Measurements from ENCODE around the gene AP3S1. TPM values are rescaled to one million over a fixed set of nuclear protein-coding genes. Genes with fewer than 3 reads are reported as not detected.

Gene AP3S1
- total RNA-seq, 2 experiments from 2014 or later: 85.7 to 87.6 TPM

DNA sequence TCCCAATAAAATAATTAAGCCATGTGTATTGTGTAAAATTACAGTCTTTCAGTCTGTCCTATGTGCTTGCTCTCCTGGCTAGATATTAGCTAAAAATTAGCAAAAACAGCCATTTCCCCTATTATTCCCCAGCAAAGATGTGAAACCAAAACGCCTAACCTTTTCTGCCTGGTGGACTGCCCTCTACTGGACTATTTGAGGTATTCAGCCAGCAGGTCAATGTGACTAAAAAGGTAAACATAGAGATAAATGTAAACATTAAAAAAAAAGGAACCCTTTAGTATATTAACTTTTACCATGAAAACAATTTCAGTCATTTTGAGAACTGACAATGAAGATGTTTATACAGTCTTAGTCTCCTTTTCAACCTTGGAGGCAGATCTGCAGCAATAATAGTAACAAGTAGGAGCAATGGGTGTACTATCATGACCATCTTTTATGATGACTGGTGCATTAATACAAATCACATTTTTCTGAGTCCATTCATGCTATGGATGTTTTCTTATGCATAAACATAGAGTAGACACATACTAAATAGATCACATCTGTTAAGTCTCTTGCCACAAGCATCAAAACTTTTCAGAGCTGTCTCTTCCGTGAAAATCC, 10.5 kb upstream of the AP3S1 start:
- intact Hi-C loops (cut with micrococcal nuclease): no loop called here
- ChIA-PET CTCF (interaction anchor here (0.6 to 1.4 kb wide), 7 partner anchors 12 to 232 kb away, joined by 3 read pairs; partner anchors contain the start of gene CDO1), POLR2A (interaction anchor here (1.5 kb wide), 1 partner anchor 10 kb away, joined by 4 read pairs; no protein-coding TSS in a partner anchor)
- H3K27ac Mint-ChIP-seq: no peak overlapping the region
- H3K36me3 Mint-ChIP-seq: peaks cover 59% of the 10 kb centered on the region
- H3K9me3 Mint-ChIP-seq: peaks cover 13% of the 10 kb centered on the region
- H3K27me3 Mint-ChIP-seq: no peaks in the 10 kb centered on the region
- H3K4me1 Mint-ChIP-seq (ENCODE audit: low read depth): peaks cover 8% of the 10 kb centered on the region
- H3K4me3 Mint-ChIP-seq: no peak overlapping the region
- DNase-seq: peak; percentile 19

DNA sequence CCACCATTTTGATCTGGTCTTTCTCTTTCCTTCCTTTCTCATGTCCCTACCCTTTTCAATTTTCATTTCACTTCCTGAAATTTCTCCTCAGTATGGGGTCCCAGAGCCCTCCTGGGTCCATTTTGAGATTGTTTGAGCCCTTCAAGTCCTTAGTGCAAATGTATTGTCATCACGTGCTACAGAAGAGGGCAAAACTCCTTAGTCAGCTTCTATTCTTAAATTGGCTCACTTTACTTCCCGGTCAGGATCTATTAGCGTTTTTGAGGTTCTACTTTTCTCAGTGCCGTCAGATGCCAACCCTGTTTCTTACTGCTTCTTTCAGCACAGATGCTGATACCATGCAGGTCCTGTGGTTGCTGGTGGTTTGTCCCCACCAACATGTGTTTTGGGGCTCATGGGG, 6.3 kb upstream of the AP3S1 start:
- intact Hi-C loops (cut with micrococcal nuclease): loop anchor here (5.0 kb wide), 2 partner anchors 373 to 528 kb away; no protein-coding TSS in a partner anchor
- Mint-ChIP-seq H3K9me3 (no peaks in the 10 kb centered on the region), H3K27ac (no peak overlapping the region), H3K36me3 (peaks cover 41% of the 10 kb centered on the region), H3K4me3 (no peak overlapping the region), H3K4me1 (ENCODE audit: low read depth) (peaks cover 33% of the 10 kb centered on the region), H3K27me3 (no peaks in the 10 kb centered on the region)
- ChIA-PET POLR2A (no interaction called here), CTCF (interaction anchor here (1.9 kb wide), 1 partner anchor 201 kb away, joined by 13 read pairs; no protein-coding TSS in a partner anchor)
- no peak for DNase-seq

GRCh38 chr5:115838885-115839518, 2.7 kb upstream of the AP3S1 start:
- intact Hi-C loops (cut with micrococcal nuclease): loop anchor here (1.0 to 5.0 kb wide), 4 partner anchors 205 to 532 kb away; no protein-coding TSS in a partner anchor
- H3K9me3 Mint-ChIP-seq: no peaks in the 10 kb centered on the region
- H3K4me3 Mint-ChIP-seq: peak overlapping the region; percentile 45
- H3K36me3 Mint-ChIP-seq: peaks cover 29% of the 10 kb centered on the region
- CTCF ChIA-PET: interaction anchor here (0.5 to 1.9 kb wide), 10 partner anchors 34 to 895 kb away, joined by 3 to 7 read pairs (median 3); no protein-coding TSS in a partner anchor
- POLR2A ChIA-PET: no interaction called here
- DNase-seq: peak; percentile 43
- peaks cover 41% of the 10 kb centered on the region for H3K4me1 Mint-ChIP-seq (ENCODE audit: low read depth)
- peak overlapping the region; percentile 42 for H3K27ac Mint-ChIP-seq
- H3K27me3 Mint-ChIP-seq: no peaks in the 10 kb centered on the region

DNA sequence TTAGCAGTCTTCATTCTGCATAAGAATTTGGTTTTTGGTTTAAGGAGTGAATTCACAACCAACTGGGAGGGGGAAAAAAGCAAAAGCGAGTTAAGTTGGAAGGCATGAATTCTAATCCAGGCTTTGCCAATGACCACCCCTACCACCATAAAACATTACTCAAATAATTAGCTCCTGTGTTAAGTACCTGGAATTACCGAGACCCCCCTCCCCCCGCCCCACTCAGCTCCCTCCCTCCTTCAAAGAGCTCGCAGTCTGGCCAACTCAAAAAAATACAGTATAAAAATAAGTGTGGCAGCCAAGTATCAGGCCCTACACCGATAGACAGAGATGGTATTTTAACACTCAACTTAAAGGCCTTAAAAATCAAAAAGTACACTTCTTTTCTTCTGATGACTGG, 862 bp upstream of the AP3S1 start:
- H3K9me3 Mint-ChIP-seq: no peaks in the 10 kb centered on the region
- peaks cover 49% of the 10 kb centered on the region for H3K4me1 Mint-ChIP-seq (ENCODE audit: low read depth)
- H3K27ac Mint-ChIP-seq: peak overlapping the region; percentile 100
- intact Hi-C loops (cut with micrococcal nuclease): loop anchor here (1.0 to 5.0 kb wide), 6 partner anchors 215 to 674 kb away; partner anchors contain the start of genes CCDC112, COMMD10, FEM1C and PGGT1B
- ChIA-PET POLR2A (interaction anchor here (0.7 to 1.3 kb wide), 5 partner anchors 9 to 226 kb away, joined by 3 to 5 read pairs (median 4); no protein-coding TSS in a partner anchor), CTCF (interaction anchor here (0.7 to 1.5 kb wide), 5 partner anchors 33 to 557 kb away, joined by 3 to 8 read pairs (median 3); no protein-coding TSS in a partner anchor)
- no peak for DNase-seq
- no peaks in the 10 kb centered on the region for H3K27me3 Mint-ChIP-seq
- H3K4me3 Mint-ChIP-seq: peak overlapping the region; percentile 95
- H3K36me3 Mint-ChIP-seq: peaks cover 18% of the 10 kb centered on the region

DNA sequence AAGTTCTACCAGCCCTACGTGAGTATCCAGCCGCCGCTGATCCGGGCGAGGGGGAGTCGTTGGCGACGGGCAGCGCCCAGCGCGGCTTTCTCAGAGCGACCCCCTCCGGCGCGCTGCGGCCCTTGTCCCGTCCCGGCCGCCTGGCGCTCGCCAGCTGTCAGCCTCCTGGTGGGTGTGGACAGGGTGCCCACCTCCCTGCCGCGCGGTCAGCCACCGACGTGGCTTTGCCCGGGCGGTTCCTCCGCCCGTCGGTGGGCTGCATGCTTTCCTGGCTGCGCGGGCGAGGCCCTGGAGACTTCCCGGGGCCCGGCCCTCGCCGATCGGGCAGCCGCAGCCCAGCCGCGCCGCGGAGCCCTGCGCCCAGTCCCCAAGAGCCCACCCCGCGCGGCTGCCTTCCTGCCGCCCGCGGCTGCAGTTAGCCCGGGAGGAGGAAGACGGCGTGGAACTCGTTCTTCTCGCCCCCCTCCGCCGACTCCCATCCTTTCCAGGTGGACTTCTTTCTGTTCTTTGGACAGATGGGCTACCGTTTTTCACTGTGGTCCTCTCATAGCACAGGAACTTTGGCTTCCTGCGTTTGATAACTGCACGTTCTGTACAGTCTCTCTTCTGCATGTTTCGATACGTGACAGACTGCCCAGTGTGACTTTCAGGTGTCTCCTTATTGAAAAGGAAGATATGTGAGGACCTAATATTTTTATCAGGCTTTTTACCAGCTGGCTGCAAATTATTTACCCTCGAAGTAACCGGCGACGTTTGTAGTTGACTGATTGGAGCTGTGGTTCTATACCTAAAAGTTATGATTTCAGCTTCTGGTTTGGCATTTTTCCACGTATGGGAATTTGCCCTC, 577 bp downstream of the AP3S1 start:
- Mint-ChIP-seq H3K27me3 (no peaks in the 10 kb centered on the region), H3K36me3 (peaks cover 10% of the 10 kb centered on the region), H3K4me1 (ENCODE audit: low read depth) (peaks cover 47% of the 10 kb centered on the region), H3K9me3 (no peaks in the 10 kb centered on the region), H3K4me3 (peak overlapping the region; percentile 95), H3K27ac (peak overlapping the region; percentile 100)
- no peak for DNase-seq
- POLR2A ChIA-PET: interaction anchor here (1.0 to 2.4 kb wide), 3 partner anchors 218 to 299 kb away, joined by 5 to 7 read pairs (median 5); partner anchors contain the start of gene FEM1C
- CTCF ChIA-PET: interaction anchor here (0.8 to 1.7 kb wide), 6 partner anchors 120 to 299 kb away, joined by 3 to 6 read pairs (median 4); partner anchors contain the start of genes COMMD10 and LVRN
- intact Hi-C loops (cut with micrococcal nuclease): loop anchor here (2.0 to 5.0 kb wide), 3 partner anchors 14 to 675 kb away; partner anchors contain the start of genes PGGT1B and TRIM36

- peaks cover 5% of the 10 kb centered on the region for H3K36me3 Mint-ChIP-seq
- no peaks in the 10 kb centered on the region for H3K27me3 Mint-ChIP-seq
- intact Hi-C loops (cut with micrococcal nuclease): loop anchor here (2.0 to 5.0 kb wide), 3 partner anchors 14 to 676 kb away; partner anchors contain the start of genes PGGT1B and TRIM36
- no peaks in the 10 kb centered on the region for H3K9me3 Mint-ChIP-seq
- peak overlapping the region; percentile 82 for H3K27ac Mint-ChIP-seq
- ChIA-PET POLR2A (interaction anchor here (1.0 to 2.4 kb wide), 2 partner anchors 218 to 299 kb away, joined by 5 to 7 read pairs; partner anchors contain the start of gene FEM1C), CTCF (interaction anchor here (0.8 to 1.7 kb wide), 6 partner anchors 120 to 299 kb away, joined by 3 to 6 read pairs (median 4); partner anchors contain the start of genes COMMD10 and LVRN)
- H3K4me3 Mint-ChIP-seq: peak overlapping the region; percentile 95
- no peak for DNase-seq
- H3K4me1 Mint-ChIP-seq (ENCODE audit: low read depth): peaks cover 44% of the 10 kb centered on the region
These were observed 1.2 kb downstream of the AP3S1 start for GRCh38 chr5:115842952-115843351.

DNA sequence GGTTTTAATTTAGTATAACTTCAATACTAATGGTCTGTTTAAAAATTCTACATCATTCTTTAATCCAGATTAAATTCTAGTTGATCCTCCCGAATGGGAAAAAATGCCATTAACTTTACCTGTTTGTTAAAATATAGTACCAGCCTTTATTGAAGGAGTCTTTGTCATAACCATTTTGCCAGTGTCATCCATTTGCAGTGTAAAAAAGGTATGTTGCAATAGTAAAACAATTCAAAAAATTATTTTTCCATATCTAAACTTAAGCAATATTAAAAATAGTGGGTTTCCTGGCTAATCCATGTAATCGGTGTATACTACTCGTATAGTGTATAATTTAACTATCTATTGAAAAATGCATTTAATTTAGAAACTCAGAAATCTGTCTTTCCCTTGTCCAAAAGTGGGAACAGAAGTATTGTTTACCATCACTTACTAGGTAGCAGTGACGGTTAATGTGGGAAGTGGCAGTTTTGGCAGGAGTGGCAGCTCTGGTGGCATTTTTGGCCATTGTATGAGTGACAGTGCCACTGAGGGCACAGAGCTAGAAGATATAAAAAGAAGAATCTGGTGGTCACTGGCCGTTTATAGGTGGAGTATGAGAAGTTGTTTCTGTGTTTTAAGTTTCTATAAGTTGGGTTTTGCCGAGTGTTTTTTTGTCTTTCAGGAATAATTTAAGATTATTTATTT, 1.9 kb downstream of the AP3S1 start:
- CTCF ChIA-PET: interaction anchor here (0.8 to 1.7 kb wide), 6 partner anchors 119 to 300 kb away, joined by 3 to 6 read pairs (median 4); partner anchors contain the start of genes COMMD10 and LVRN
- intact Hi-C loops (cut with micrococcal nuclease): loop anchor here (2.0 to 5.0 kb wide), 3 partner anchors 13 to 676 kb away; partner anchors contain the start of genes PGGT1B and TRIM36
- H3K4me1 Mint-ChIP-seq (ENCODE audit: low read depth): peaks cover 42% of the 10 kb centered on the region
- H3K27ac Mint-ChIP-seq: no peak overlapping the region
- H3K4me3 Mint-ChIP-seq: peak overlapping the region; percentile 95
- no peaks in the 10 kb centered on the region for H3K27me3 Mint-ChIP-seq
- no peaks in the 10 kb centered on the region for H3K9me3 Mint-ChIP-seq
- DNase-seq: no peak
- peaks cover 5% of the 10 kb centered on the region for H3K36me3 Mint-ChIP-seq
- POLR2A ChIA-PET: interaction anchor here (2.4 kb wide), 1 partner anchor 300 kb away, joined by 7 read pairs; the partner anchor contains the start of gene FEM1C

GRCh38 chr5:115844321-115844817, 2.6 kb downstream of the AP3S1 start:
- no peak for DNase-seq
- H3K27ac Mint-ChIP-seq: no peak overlapping the region
- CTCF ChIA-PET: interaction anchor here (1.1 to 1.7 kb wide), 2 partner anchors 215 to 224 kb away, joined by 3 to 4 read pairs; no protein-coding TSS in a partner anchor
- POLR2A ChIA-PET: no interaction called here
- H3K9me3 Mint-ChIP-seq: no peaks in the 10 kb centered on the region
- peaks cover 5% of the 10 kb centered on the region for H3K36me3 Mint-ChIP-seq
- intact Hi-C loops (cut with micrococcal nuclease): loop anchor here (5.0 kb wide), 2 partner anchors 582 to 677 kb away; partner anchors contain the start of genes PGGT1B and TRIM36
- H3K27me3 Mint-ChIP-seq: no peaks in the 10 kb centered on the region
- H3K4me1 Mint-ChIP-seq (ENCODE audit: low read depth): peaks cover 40% of the 10 kb centered on the region
- H3K4me3 Mint-ChIP-seq: no peak overlapping the region

- no peaks in the 10 kb centered on the region for H3K9me3 Mint-ChIP-seq
- H3K4me1 Mint-ChIP-seq (ENCODE audit: low read depth): peaks cover 48% of the 10 kb centered on the region
- DNase-seq: no peak
- intact Hi-C loops (cut with micrococcal nuclease): no loop called here
- no peaks in the 10 kb centered on the region for H3K36me3 Mint-ChIP-seq
- CTCF ChIA-PET: no interaction called here
- no peak overlapping the region for H3K27ac Mint-ChIP-seq
- no peaks in the 10 kb centered on the region for H3K27me3 Mint-ChIP-seq
- POLR2A ChIA-PET: no interaction called here
- H3K4me3 Mint-ChIP-seq: no peak overlapping the region
These were observed 5.6 kb downstream of the AP3S1 start for GRCh38 chr5:115847290-115847689.

- no peak for DNase-seq
- no peak overlapping the region for H3K4me3 Mint-ChIP-seq
- peaks cover 39% of the 10 kb centered on the region for H3K4me1 Mint-ChIP-seq (ENCODE audit: low read depth)
- peaks cover 12% of the 10 kb centered on the region for H3K9me3 Mint-ChIP-seq
- H3K36me3 Mint-ChIP-seq: peaks cover 11% of the 10 kb centered on the region
- POLR2A ChIA-PET: no interaction called here
- intact Hi-C loops (cut with micrococcal nuclease): no loop called here
- H3K27ac Mint-ChIP-seq: no peak overlapping the region
- no peaks in the 10 kb centered on the region for H3K27me3 Mint-ChIP-seq
- CTCF ChIA-PET: interaction anchor here (1.1 kb wide), 1 partner anchor 539 kb away, joined by 3 read pairs; no protein-coding TSS in a partner anchor
These were observed 7.6 kb downstream of the AP3S1 start for GRCh38 chr5:115849258-115849798.
